HG02885 (cell line): ENCODE measurements around the gene ITIH6.
"Not testable (repeated sequence)": the region's sequence is repeated elsewhere in the genome, so short reads cannot be mapped to it uniquely, and the experiment has no call there.

ENCODE experiments used
- ATAC-seq: cut with Tn5 transposase; IDR thresholded peaks from one replicate; pipeline ENCODE4 v1.9.1; 2021; ENCODE audit warnings: mild to moderate bottlenecking; ENCODE audit not compliant: unreplicated experiment, poor library complexity

The ITIH6 gene, protein sequence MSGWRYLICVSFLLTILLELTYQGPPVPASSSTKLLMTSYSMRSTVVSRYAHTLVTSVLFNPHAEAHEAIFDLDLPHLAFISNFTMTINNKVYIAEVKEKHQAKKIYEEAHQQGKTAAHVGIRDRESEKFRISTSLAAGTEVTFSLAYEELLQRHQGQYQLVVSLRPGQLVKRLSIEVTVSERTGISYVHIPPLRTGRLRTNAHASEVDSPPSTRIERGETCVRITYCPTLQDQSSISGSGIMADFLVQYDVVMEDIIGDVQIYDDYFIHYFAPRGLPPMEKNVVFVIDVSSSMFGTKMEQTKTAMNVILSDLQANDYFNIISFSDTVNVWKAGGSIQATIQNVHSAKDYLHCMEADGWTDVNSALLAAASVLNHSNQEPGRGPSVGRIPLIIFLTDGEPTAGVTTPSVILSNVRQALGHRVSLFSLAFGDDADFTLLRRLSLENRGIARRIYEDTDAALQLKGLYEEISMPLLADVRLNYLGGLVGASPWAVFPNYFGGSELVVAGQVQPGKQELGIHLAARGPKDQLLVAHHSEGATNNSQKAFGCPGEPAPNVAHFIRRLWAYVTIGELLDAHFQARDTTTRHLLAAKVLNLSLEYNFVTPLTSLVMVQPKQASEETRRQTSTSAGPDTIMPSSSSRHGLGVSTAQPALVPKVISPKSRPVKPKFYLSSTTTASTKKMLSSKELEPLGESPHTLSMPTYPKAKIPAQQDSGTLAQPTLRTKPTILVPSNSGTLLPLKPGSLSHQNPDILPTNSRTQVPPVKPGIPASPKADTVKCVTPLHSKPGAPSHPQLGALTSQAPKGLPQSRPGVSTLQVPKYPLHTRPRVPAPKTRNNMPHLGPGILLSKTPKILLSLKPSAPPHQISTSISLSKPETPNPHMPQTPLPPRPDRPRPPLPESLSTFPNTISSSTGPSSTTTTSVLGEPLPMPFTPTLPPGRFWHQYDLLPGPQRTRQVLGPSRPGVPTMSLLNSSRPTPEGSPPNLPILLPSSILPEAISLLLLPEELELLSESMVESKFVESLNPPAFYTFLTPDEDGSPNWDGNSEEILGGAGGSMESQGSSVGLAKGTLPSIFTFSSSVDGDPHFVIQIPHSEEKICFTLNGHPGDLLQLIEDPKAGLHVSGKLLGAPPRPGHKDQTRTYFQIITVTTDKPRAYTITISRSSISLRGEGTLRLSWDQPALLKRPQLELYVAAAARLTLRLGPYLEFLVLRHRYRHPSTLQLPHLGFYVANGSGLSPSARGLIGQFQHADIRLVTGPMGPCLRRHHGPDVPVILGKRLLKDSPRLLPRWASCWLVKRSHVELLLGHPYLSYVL

DNA sequence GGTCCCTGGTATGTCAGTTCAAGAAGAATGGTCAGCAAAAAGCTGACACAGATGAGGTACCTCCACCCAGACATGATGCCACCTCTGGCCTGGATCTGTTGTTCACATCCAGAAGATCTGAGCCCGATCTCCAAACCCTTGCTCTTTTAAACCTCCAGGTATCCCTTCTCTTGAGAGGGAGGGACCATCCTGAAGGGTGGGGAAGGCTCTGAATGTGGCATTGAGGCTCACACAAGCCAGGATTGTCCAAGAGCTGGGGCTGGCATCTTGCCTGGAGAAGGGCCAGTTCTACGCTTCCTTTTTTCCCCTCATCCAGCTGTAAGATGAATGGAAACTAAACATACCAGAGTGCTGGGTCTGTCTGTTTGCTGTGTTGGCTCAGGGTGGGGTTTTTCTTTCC, at the start of gene ITIH6:
Gene ITIH6, minus strand, starts transcription at position 119 of the 400 bp plus-strand sequence. Its CDS starts 45 bp downstream, at position 74.
- ATAC-seq: no peak

DNA sequence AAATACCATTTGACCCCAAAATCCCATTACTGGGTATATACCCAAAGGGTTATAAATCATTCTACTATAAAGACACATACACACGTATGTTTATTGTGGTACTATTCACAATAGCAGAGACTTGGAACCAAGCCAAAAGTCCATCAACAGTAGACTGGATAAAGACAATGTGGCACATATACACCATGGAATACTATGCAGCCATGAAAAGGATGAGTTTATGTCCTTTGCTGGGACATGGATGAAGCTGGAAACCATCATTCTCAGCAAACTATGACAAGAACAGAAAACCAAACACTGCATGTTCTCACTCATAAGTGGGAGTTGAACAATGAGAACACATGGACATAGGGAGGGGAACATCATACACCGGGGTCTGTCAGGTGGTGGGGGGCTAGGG, 49.6 kb upstream of the ITIH6 start:
- ATAC-seq: not testable (repeated sequence)

DNA sequence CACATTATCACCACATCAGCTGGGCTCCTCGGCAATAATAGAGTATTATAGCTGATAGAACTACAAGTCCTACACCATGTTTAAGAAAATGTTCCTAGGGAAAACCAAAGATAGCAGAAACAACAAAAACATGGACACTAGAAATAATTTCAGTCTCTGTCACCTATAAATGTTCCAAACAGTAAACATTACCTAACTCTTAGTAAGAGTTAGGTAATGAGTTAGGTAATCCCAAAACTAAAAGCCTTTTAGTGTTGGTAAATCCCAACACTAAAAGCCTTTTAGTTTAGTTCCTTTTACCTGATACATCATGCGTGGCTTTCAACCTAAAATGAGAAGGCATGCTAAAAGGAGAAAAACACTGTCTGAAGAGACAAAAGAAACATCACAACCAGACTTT, 45.0 kb upstream of the ITIH6 start:
- no peak for ATAC-seq

DNA sequence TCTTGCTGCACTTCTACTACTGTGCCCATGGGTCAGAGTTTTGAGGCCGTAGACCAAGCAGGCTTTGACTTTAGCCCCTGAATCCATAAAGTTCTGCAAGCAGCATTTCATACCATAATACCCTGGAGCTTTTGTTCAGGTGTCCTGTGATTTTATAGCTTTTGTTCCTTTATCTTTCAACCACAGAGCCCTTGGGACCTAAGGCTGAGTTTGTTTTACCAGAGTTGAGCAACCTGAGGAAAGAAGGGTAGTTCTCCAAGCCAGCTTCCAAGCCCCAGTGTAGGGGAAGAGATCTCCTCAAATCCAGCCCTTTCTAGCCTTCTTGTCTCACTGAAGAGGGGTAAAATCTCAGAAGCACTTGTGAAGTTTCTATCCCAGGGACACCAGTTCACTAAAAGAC, 44.6 kb upstream of the ITIH6 start:
- no peak for ATAC-seq

DNA sequence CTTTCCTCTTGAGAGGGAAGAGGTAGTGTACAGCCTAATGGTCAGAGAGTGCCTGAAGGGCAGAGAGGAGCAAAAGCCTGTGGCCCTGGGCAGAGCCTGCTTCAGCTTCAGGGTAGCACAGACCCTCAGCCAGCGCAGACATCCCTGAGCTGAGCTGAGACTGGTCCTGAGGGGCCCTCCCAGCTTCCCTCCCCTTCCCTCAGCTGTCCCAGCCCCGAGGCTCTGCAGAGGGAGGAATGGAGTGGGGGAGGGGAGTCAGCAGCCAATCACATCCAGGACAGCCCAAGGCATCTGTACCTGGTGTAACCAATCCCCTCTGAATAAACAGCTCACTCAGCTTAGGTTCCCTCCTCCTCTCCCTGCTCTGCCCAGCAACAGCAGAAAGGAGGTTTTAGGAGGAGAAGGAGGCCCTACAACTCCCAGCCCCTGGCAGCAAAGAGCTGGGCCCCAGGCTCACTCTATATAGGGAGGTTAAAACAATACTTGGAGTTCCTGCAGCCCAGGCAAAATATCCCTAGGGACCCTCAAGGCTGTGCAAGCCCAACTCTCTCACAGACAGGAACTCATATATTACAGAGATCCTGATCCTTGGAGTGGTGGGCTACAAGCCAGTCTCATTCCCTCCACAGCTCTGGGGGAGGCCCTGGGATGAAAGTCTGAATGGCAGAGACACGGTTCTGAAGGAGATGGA, 43.3 kb upstream of the ITIH6 start:
- ATAC-seq: not testable (repeated sequence)

DNA sequence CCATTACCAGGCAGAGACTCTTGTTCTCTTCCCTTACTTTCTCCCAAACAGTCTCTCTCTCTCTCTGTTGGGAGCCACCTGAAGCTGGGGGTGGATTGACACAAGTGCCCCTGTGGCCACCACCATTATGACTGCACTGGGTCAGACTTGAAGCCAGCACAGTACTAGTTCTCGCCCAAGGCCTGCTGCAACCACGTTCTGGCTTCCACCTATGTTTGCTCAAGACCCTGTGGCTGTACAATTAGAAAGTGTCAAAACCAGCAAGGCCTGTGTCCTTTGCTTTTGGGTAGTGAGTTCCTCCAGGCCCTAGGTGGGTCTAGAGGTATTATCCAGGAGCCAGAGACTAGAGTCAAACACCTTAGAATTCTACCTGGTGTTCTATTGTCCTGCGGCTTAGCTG, 40.5 kb upstream of the ITIH6 start:
- ATAC-seq: no peak

DNA sequence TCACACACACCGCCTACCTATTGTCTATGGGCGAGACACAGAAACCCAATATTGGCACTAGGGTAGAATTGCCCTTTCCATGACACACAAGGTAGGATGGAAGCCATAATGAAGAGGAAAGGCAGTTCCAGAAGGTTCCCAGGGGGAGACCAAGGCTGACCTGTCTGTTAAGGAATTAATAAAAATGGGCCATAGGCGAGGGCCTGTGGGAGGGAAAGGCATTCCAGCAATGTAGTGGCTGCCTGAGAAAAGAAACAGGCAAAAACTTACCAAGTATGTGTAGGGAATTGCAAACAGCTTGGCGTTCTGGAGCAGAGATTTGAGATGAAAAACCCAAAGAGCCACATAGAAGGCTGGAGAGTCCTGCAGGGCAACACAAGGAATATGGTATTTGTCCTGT, 28.5 kb upstream of the ITIH6 start:
- no peak for ATAC-seq

DNA sequence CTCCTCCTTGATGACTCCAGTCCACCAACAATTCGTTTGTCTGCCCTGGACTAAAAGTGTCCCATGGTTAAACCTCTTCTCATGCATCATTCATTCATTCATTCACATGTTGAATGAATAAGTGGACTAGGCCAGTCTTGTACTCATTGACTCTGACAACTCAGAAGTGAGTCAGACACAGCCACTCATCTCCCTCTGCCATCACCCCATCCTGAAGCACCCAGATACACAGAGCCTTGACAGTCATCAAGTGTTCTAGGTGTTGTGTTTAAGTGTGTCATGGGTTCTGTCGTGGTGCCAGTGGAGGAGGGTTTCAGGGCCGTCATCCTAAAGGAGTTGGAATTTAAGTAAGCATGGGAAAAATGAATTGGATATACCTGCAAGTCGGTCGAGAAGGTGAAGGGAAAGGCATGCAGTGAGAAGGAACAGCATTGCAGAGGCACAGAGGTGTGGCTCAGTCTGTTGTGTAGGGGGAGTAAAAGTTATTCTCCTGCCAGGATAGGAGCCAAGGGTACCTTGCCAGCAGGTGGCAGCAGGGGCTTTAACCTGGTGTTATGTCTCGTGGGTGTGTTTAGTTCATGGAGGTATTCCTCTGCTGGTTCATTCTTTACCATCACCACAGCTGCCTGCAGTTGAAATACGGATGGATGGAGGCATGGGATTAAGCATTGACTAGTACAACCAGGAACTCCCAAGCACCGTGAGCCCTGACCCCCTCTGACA, 27.8 kb upstream of the ITIH6 start:
- ATAC-seq: no peak

DNA sequence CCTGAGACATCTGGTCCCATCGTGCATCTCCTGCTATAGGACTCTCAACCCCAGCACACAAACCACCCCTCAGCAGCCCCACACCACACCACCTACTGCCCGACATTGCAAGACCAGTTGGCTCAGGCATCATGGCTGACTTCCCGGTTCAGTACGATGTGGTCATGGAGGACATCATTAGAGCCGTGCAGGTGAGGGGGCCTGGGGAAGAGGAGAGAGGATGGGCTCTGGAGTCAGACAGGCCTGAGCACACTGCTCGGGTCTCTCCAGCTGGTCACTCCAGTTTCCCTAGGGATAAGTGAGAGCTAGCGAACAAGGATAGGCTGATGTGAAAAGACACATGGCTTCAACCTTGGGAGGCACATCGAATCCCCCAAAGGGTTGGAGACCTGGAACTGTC, 26.7 kb upstream of the ITIH6 start:
- ATAC-seq: no peak

DNA sequence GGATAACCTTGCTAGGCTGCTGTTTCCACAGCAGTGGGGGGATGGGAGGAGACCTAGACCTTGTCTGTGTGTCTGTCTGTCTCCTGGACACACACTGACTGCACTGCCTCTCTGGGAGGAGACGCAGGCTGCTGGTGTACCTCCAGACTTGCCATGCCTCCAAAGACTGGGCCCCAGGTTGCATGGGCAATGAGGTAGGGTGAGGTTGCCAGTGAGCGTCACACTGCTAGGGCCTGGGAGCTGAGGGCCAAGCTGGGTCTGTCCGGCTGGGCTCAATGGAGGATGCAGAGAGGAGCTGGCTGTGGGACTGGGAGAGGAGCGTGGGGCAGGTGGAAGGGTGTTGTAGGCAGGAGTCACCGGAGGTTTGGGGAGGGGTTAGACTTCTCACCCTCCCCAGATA, 26.1 kb upstream of the ITIH6 start:
- ATAC-seq: no peak

DNA sequence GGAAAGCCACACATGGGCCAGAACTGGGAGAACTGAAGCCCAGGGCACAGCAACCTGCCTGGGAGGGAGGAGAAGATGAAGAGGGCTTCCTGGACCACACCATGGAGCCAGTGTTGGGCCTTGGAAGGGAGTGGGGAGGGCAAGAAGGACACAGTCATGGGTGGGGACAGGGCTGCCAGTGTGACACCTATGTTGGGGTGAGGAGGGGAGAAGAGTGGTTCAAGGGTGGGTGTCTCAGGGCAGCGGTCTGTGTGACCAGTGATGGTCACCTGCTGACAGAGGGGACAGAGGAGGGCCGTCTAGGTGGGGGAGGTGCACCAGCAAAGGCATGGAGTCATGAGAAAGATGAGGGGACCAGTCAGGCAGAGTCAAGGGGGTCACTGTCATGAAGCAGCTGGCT, 23.3 kb upstream of the ITIH6 start:
- no peak for ATAC-seq

DNA sequence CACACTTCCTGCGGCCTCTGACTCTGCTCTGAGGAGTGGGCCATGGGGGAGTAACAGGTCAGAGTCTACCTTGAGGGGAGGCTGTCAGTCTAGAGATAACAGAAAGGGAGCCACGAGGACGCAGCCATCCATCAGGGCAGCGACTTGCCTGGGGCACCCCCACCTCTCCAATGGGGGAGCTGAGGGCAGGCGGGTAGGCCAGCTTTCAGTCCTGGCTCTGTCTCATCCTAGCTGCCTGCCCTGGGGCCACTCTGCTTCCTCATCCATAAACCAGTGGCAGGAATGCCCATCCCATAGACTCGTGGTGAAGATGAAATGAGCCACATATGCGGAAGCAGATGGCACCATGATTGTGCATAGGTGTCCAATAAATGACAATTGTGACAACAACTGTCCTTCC, 22.7 kb upstream of the ITIH6 start:
- ATAC-seq: no peak

DNA sequence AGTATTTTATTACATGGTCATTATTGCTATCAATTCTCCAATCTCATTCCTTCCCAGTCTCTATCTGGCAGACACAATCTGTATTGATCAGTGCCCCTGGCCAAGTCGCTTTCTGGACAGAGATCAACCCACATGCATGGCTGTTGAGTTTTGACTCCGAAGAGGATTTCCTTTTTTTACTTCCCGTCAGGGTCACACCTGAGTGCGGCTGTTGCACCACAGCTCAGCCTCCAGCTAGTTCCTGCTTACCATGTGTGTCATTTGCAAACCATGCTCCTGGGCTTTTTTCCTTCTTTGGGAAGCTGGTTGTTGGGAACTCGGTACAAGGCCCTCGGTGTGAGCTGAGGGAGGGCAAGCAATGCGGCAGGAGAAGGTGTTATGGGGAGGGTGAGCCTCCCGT, 21.1 kb upstream of the ITIH6 start:
- ATAC-seq: no peak

DNA sequence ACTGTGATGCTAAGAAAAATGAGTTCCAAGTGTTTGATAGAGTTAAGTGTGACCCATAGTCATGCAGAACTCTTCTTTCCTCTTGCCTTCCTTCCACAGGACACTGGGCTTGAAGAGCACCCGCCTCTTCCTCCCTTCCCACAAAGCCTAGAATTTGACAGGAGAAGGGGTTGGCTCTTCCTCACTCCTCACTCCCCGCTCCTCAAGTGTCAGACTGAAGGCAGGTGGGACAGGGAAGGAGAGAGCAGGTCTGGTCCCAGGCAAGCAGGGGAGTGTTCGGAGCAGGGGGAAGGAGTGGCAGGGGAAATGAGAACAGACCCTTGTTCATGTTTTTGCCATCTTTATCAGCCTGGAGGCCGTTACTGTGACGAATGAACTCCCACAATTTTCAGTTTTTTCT, 20.2 kb upstream of the ITIH6 start:
- ATAC-seq: no peak

DNA sequence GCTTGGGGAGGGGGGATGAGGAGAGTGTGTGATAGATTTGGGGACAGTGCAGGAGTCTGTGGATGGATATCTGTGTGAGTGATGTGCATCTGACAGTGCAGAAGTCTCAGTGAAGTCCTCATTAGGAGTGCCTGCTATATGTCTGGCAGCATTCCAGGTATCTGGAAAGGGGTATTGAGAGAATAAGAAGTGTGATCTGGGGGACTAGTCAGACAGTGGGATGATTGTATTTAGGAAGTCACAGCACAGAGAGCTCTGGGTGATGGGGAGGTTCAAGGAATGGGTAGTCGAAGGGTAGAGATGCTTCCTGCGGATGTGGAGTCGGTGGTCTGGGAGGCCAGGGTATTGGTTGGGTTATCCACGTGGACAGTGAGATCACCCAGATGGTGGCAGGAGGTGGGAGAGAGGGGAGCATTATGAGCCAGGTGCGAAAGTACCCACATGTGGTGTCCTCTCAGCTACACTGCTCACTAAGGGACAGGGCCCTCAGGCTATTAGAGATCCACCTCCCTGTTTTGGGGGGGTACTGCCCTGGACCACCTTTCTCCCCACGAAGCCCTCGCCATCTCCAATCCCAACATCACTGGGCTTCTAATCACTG, 19.3 kb upstream of the ITIH6 start:
- no peak for ATAC-seq

DNA sequence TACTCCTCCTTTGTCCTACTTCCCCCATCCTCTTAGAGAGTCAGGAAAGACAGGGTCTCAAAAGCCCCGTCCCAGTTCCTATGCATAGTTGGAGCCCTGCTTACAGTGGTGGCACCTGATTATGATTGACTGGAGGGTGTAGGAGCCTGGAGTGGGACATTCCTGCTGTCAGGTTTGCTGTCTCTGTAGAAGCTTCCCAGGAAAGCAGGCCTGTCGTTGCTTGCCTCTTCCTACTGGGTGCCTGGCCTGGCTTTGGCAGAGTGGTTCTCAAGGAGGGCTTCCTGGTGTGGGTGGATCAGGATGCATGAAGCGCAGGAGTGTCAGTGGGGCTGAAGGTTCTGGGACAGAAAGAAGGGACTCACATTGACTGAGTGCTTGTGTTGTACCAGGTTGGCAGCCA, 14.3 kb upstream of the ITIH6 start:
- ATAC-seq: no peak

DNA sequence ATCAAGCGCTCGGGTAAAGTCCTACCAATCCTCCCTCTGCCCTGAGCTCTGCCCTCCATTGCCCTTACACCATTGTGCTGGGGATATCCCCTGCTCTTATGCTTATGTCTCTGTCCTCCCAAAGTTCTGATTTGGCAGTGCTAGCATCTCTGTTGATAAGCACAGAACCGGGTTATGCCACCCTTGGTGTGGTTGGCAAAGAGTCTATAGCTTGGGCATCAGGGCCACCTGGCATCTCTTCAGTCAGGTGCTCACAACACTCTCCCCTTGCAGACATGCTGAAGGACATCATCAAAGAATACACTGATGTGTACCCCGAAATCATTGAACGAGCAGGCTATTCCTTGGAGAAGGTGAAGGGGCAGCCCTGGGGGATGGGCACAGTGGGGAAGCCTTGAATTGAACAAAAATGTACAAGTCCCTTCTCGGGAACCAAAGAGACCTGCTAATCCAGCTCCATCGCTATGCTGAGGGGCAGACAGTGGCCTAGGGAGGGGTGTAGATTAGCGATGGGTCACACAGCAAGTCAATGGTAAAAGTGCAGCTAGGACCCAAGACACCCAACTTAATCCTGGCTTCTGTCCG, 13.3 kb upstream of the ITIH6 start:
- no peak for ATAC-seq

DNA sequence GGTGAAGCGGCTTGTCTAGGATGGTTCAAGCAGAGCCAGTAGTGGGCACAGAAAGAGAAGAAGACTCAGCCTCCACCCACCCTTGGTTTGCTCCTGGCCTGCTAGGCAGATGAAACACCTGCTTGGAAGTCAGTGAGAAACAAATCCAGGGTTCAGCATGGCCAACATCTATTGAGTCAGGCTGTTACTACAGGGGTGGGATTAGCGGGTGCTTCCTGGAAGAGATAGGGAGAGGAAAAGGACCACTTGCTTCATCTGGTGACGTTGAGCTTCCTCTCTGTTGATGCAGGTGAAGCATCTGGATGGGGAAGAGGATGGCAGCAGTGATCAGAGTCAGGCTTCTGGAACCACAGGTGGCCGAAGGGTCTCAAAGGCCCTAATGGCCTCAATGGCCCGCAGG, 12.5 kb upstream of the ITIH6 start:
- no peak for ATAC-seq
